ENCODE results near the gene TMEM52.

The TMEM52 gene

GRCh38 chr1:1918901-1919303 lies at the start of gene TMEM52:
Gene TMEM52 (minus strand): TSS chr1:1919279. CDS start chr1:1919265, 14 bp downstream.
- DNase-seq, result no peak

- no peak for DNase-seq
Measured at GRCh38 chr1:1967879-1968278, 48.8 kb upstream of the TMEM52 start.

- DNase-seq, result no peak
Measured at GRCh38 chr1:1967151-1967550, 48.1 kb upstream of the TMEM52 start.

GRCh38 chr1:1966071-1966740 lies 47.1 kb upstream of the TMEM52 start:
- DNase-seq, result no peak

- DNase-seq, result no peak
Measured at GRCh38 chr1:1965546-1965945, 46.5 kb upstream of the TMEM52 start.

GRCh38 chr1:1964811-1965210 lies 45.7 kb upstream of the TMEM52 start:
- no peak for DNase-seq

GRCh38 chr1:1963570-1963969 lies 44.5 kb upstream of the TMEM52 start:
- no peak for DNase-seq

GRCh38 chr1:1962752-1963151 lies 43.7 kb upstream of the TMEM52 start:
- no peak for DNase-seq

- DNase-seq, result no peak
Measured at GRCh38 chr1:1960480-1961196, 41.6 kb upstream of the TMEM52 start.

- no peak for DNase-seq
Measured at GRCh38 chr1:1959840-1960479, 40.9 kb upstream of the TMEM52 start.

GRCh38 chr1:1959459-1959839 lies 40.4 kb upstream of the TMEM52 start:
- DNase-seq, result no peak

- DNase-seq, result no peak
Measured at GRCh38 chr1:1958071-1958541, 39.0 kb upstream of the TMEM52 start.

- no peak for DNase-seq
Measured at GRCh38 chr1:1957533-1957961, 38.5 kb upstream of the TMEM52 start.

GRCh38 chr1:1956586-1957532 lies 37.8 kb upstream of the TMEM52 start:
- no peak for DNase-seq

- DNase-seq, result no peak
Measured at GRCh38 chr1:1956101-1956500, 37.0 kb upstream of the TMEM52 start.

GRCh38 chr1:1955621-1956094 lies 36.6 kb upstream of the TMEM52 start:
- DNase-seq, result no peak

- no peak for DNase-seq
Measured at GRCh38 chr1:1954831-1955441, 35.9 kb upstream of the TMEM52 start.

GRCh38 chr1:1954015-1954414 lies 34.9 kb upstream of the TMEM52 start:
- no peak for DNase-seq

- DNase-seq, result no peak
Measured at GRCh38 chr1:1950940-1951339, 31.9 kb upstream of the TMEM52 start.

GRCh38 chr1:1948783-1949182 lies 29.7 kb upstream of the TMEM52 start:
- no peak for DNase-seq

- DNase-seq, result no peak
Measured at GRCh38 chr1:1947493-1947892, 28.4 kb upstream of the TMEM52 start.

- no peak for DNase-seq
Measured at GRCh38 chr1:1946540-1946939, 27.5 kb upstream of the TMEM52 start.
